SIG-M5 treated with dmso at 0.1 percent for 504 hours (cell line): ENCODE measurements around the gene MED12.

Experiments
- DNase-seq: peaks from one replicate; lab custom pipeline; 2025; ENCODE audit not compliant: unreplicated experiment; lab: John Stamatoyannopoulos, UW

MED12 gene

GRCh38 chrX:71118032-71118984 lies at the start of gene MED12:
TSS of gene MED12 (plus strand) at chrX:71118596. CDS start at chrX:71118755, 159 bp downstream.
- DNase-seq: peak; percentile 63

GRCh38 chrX:71070531-71070930 lies 47.9 kb upstream of the MED12 start:
- no peak for DNase-seq

GRCh38 chrX:71081330-71082123 lies 36.9 kb upstream of the MED12 start:
- DNase-seq: no peak

- DNase-seq: no peak
Measured at GRCh38 chrX:71082124-71082647, 36.2 kb upstream of the MED12 start.

- no peak for DNase-seq
Measured at GRCh38 chrX:71082822-71083221, 35.6 kb upstream of the MED12 start.

- no peak for DNase-seq
Measured at GRCh38 chrX:71085900-71086299, 32.5 kb upstream of the MED12 start.

- no peak for DNase-seq
Measured at GRCh38 chrX:71091263-71091662, 27.1 kb upstream of the MED12 start.

GRCh38 chrX:71095033-71095432 lies 23.4 kb upstream of the MED12 start:
- no peak for DNase-seq

- peak; percentile 75 for DNase-seq
Measured at GRCh38 chrX:71095555-71095980, 22.8 kb upstream of the MED12 start, which contains the start of gene FOXO4. TSS of gene FOXO4 (plus strand) at chrX:71095851. CDS start at chrX:71096529, 678 bp downstream.

GRCh38 chrX:71095981-71096759 lies 22.2 kb upstream of the MED12 start:
- peak; percentile 61 for DNase-seq

GRCh38 chrX:71096760-71097032 lies 21.7 kb upstream of the MED12 start:
- no peak for DNase-seq

- peak; percentile 57 for DNase-seq
Measured at GRCh38 chrX:71098302-71098701, 20.1 kb upstream of the MED12 start.

GRCh38 chrX:71098951-71099506 lies 19.4 kb upstream of the MED12 start:
- DNase-seq: no peak

GRCh38 chrX:71099736-71100135 lies 18.7 kb upstream of the MED12 start:
- DNase-seq: no peak

GRCh38 chrX:71100581-71101505 lies 17.6 kb upstream of the MED12 start:
- no peak for DNase-seq

- DNase-seq: no peak
Measured at GRCh38 chrX:71102292-71102691, 16.1 kb upstream of the MED12 start.

GRCh38 chrX:71103110-71103983 lies 15.0 kb upstream of the MED12 start:
- peak; percentile 38 for DNase-seq

GRCh38 chrX:71105628-71106027 lies 12.8 kb upstream of the MED12 start:
- no peak for DNase-seq

GRCh38 chrX:71106427-71106826 lies 12.0 kb upstream of the MED12 start, which contains the start of gene CXorf65:
TSS of gene CXorf65 (minus strand) at chrX:71106740. CDS start at chrX:71106556, 184 bp downstream.
- peak; percentile 24 for DNase-seq
